ENCODE results near the gene ARHGAP22.

ARHGAP22 gene

GRCh38 chr10:48398261-48398660, 206.6 kb downstream of the ARHGAP22 start:
- no peak overlapping the region for H3K4me3 ChIP-seq (ENCODE audit: low read depth, low read length)
- TF ChIP-seq, protein P1, sequence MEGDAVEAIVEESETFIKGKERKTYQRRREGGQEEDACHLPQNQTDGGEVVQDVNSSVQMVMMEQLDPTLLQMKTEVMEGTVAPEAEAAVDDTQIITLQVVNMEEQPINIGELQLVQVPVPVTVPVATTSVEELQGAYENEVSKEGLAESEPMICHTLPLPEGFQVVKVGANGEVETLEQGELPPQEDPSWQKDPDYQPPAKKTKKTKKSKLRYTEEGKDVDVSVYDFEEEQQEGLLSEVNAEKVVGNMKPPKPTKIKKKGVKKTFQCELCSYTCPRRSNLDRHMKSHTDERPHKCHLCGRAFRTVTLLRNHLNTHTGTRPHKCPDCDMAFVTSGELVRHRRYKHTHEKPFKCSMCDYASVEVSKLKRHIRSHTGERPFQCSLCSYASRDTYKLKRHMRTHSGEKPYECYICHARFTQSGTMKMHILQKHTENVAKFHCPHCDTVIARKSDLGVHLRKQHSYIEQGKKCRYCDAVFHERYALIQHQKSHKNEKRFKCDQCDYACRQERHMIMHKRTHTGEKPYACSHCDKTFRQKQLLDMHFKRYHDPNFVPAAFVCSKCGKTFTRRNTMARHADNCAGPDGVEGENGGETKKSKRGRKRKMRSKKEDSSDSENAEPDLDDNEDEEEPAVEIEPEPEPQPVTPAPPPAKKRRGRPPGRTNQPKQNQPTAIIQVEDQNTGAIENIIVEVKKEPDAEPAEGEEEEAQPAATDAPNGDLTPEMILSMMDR (IDR thresholded peaks at IDR 0.05; ENCODE audit: low read depth, low read length) = no peak
